Adipocyte (in vitro differentiated cells): ENCODE data around the gene PDE11A.

Experiments used
- DNase-seq: peaks from one replicate; pipeline ENCODE4 v3.0.0-alpha.2; 2015; ENCODE audit warnings: low read depth
- H3K27me3 ChIP-seq: replicated peaks from 2 replicates; pipeline ENCODE4 v1.7.0; 2013; ENCODE audit warnings: mild to moderate bottlenecking, low read length, moderate library complexity; ENCODE audit not compliant: control insufficient read depth, insufficient read depth
- H3K36me3 ChIP-seq: 2 replicates; pipeline ENCODE4 v1.7.0; 2013; ENCODE audit warnings: low read length, mild to moderate bottlenecking, moderate library complexity; ENCODE audit not compliant: control insufficient read depth, insufficient read depth, severe bottlenecking
- H3K4me1 ChIP-seq: 2 replicates; pipeline ENCODE4 v1.7.0; 2013; ENCODE audit warnings: mild to moderate bottlenecking, low read length, moderate library complexity; ENCODE audit not compliant: control insufficient read depth, insufficient read depth
- H3K4me3 ChIP-seq: 2 replicates; pipeline ENCODE4 v1.7.0; 2013; ENCODE audit warnings: mild to moderate bottlenecking, low read length, moderate library complexity
- H3K9ac ChIP-seq: 2 replicates; pipeline ENCODE4 v1.7.0; 2013; ENCODE audit warnings: mild to moderate bottlenecking, low read length, moderate library complexity
- H3K9me3 ChIP-seq: 2 replicates; pipeline ENCODE4 v1.7.0; 2013; ENCODE audit warnings: mild to moderate bottlenecking, low read length, moderate library complexity; ENCODE audit not compliant: control insufficient read depth

PDE11A gene

GRCh38 chr2:177649568-177650518 lies 422.7 kb downstream of the PDE11A start:
- no peaks in the 10 kb centered on the region for H3K9me3 ChIP-seq
- peaks cover 6% of the 10 kb centered on the region for H3K27me3 ChIP-seq
- no peaks in the 10 kb centered on the region for H3K36me3 ChIP-seq
- no peak overlapping the region for H3K4me3 ChIP-seq
- DNase-seq, result no peak
- H3K4me1 ChIP-seq, result no peaks in the 10 kb centered on the region
- no peak overlapping the region for H3K9ac ChIP-seq

- no peaks in the 10 kb centered on the region for H3K27me3 ChIP-seq
- H3K4me3 ChIP-seq, result no peak overlapping the region
- no peak overlapping the region for H3K9ac ChIP-seq
- H3K36me3 ChIP-seq, result no peaks in the 10 kb centered on the region
- H3K4me1 ChIP-seq, result no peaks in the 10 kb centered on the region
- no peak for DNase-seq
- H3K9me3 ChIP-seq, result no peaks in the 10 kb centered on the region
These were observed 425.8 kb downstream of the PDE11A start for GRCh38 chr2:177646791-177647190.

- no peaks in the 10 kb centered on the region for H3K36me3 ChIP-seq
- no peak for DNase-seq
- H3K9me3 ChIP-seq, result no peaks in the 10 kb centered on the region
- H3K27me3 ChIP-seq, result no peaks in the 10 kb centered on the region
- H3K4me1 ChIP-seq, result no peaks in the 10 kb centered on the region
- no peak overlapping the region for H3K4me3 ChIP-seq
- H3K9ac ChIP-seq, result no peak overlapping the region
These were observed 426.3 kb downstream of the PDE11A start for GRCh38 chr2:177646241-177646640.

- Histone ChIP-seq H3K36me3 (no peaks in the 10 kb centered on the region), H3K4me3 (no peak overlapping the region), H3K4me1 (no peaks in the 10 kb centered on the region), H3K27me3 (no peaks in the 10 kb centered on the region), H3K9ac (no peak overlapping the region), H3K9me3 (no peaks in the 10 kb centered on the region)
- DNase-seq, result no peak
These were observed 431.2 kb downstream of the PDE11A start for GRCh38 chr2:177641331-177641730.

GRCh38 chr2:177640423-177640822 lies 432.2 kb downstream of the PDE11A start:
- no peaks in the 10 kb centered on the region for H3K27me3 ChIP-seq
- no peak overlapping the region for H3K9ac ChIP-seq
- H3K36me3 ChIP-seq, result no peaks in the 10 kb centered on the region
- H3K4me3 ChIP-seq, result no peak overlapping the region
- H3K4me1 ChIP-seq, result no peaks in the 10 kb centered on the region
- no peak for DNase-seq
- no peaks in the 10 kb centered on the region for H3K9me3 ChIP-seq

- no peaks in the 10 kb centered on the region for H3K4me1 ChIP-seq
- no peaks in the 10 kb centered on the region for H3K36me3 ChIP-seq
- no peak for DNase-seq
- no peaks in the 10 kb centered on the region for H3K27me3 ChIP-seq
- H3K4me3 ChIP-seq, result no peak overlapping the region
- H3K9ac ChIP-seq, result no peak overlapping the region
- H3K9me3 ChIP-seq, result no peaks in the 10 kb centered on the region
These were observed 433.2 kb downstream of the PDE11A start for GRCh38 chr2:177639262-177639914.

- no peaks in the 10 kb centered on the region for H3K27me3 ChIP-seq
- no peak overlapping the region for H3K9ac ChIP-seq
These were observed 434.1 kb downstream of the PDE11A start for GRCh38 chr2:177638507-177638906.

GRCh38 chr2:177636672-177637071 lies 435.9 kb downstream of the PDE11A start:
- no peak for DNase-seq
- H3K9ac ChIP-seq, result no peak overlapping the region
- H3K4me1 ChIP-seq, result peaks cover 6% of the 10 kb centered on the region
- no peaks in the 10 kb centered on the region for H3K36me3 ChIP-seq
- no peaks in the 10 kb centered on the region for H3K27me3 ChIP-seq
- H3K4me3 ChIP-seq, result no peak overlapping the region
- no peaks in the 10 kb centered on the region for H3K9me3 ChIP-seq

More at GRCh38 chr2:177638507-177638906, 434.1 kb downstream of the PDE11A start:
- H3K4me1 ChIP-seq, result peaks cover 6% of the 10 kb centered on the region
- H3K9me3 ChIP-seq, result no peaks in the 10 kb centered on the region
- no peaks in the 10 kb centered on the region for H3K36me3 ChIP-seq
- no peak for DNase-seq
- H3K4me3 ChIP-seq, result no peak overlapping the region

GRCh38 chr2:177635696-177636095 lies 436.9 kb downstream of the PDE11A start:
- H3K9me3 ChIP-seq, result no peaks in the 10 kb centered on the region
- H3K27me3 ChIP-seq, result no peaks in the 10 kb centered on the region
- peaks cover 6% of the 10 kb centered on the region for H3K4me1 ChIP-seq
- no peaks in the 10 kb centered on the region for H3K36me3 ChIP-seq
- H3K4me3 ChIP-seq, result no peak overlapping the region
- H3K9ac ChIP-seq, result no peak overlapping the region
- DNase-seq, result no peak

GRCh38 chr2:177633910-177634294 lies 438.7 kb downstream of the PDE11A start:
- peak; percentile 7 for DNase-seq
- no peaks in the 10 kb centered on the region for H3K27me3 ChIP-seq
- peaks cover 6% of the 10 kb centered on the region for H3K4me1 ChIP-seq
- H3K9ac ChIP-seq, result peak overlapping the region; percentile 74
- H3K4me3 ChIP-seq, result peak overlapping the region; percentile 85
- H3K36me3 ChIP-seq, result no peaks in the 10 kb centered on the region
- no peaks in the 10 kb centered on the region for H3K9me3 ChIP-seq

- H3K4me1 ChIP-seq, result peaks cover 6% of the 10 kb centered on the region
- H3K9me3 ChIP-seq, result no peaks in the 10 kb centered on the region
- H3K36me3 ChIP-seq, result no peaks in the 10 kb centered on the region
- H3K9ac ChIP-seq, result no peak overlapping the region
- DNase-seq, result no peak
- H3K4me3 ChIP-seq, result no peak overlapping the region
- H3K27me3 ChIP-seq, result no peaks in the 10 kb centered on the region
These were observed 439.5 kb downstream of the PDE11A start for GRCh38 chr2:177633111-177633510.
